ENCODE results near the gene PADI2.

The PADI2 gene

GRCh38 chr1:17119076-17119772 lies at the start of gene PADI2:
TSS of gene PADI2 (minus strand) at chr1:17119451. CDS start at chr1:17119371, 80 bp downstream.
- peak; percentile 39 for DNase-seq

GRCh38 chr1:17168091-17168876 lies 49.0 kb upstream of the PADI2 start:
- DNase-seq: peak; percentile 92

DNA sequence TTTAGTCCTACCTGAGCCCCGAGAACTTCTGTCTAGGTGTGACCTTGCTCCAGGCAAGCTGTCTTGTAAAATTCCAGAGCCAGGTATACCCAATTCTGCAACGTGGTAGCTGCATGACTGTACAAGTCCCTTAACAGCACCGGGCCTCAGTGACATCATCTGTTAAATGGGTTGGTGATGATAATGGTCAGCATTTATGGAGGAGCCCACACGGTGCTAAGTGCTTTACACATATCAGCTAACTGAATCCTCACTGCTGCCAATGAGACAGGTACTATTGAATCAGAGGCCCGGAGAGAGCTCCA lies 48.5 kb upstream of the PADI2 start:
- DNase-seq: no peak

- DNase-seq: peak; percentile 25
These were observed 48.0 kb upstream of the PADI2 start for GRCh38 chr1:17167041-17167785.

DNA sequence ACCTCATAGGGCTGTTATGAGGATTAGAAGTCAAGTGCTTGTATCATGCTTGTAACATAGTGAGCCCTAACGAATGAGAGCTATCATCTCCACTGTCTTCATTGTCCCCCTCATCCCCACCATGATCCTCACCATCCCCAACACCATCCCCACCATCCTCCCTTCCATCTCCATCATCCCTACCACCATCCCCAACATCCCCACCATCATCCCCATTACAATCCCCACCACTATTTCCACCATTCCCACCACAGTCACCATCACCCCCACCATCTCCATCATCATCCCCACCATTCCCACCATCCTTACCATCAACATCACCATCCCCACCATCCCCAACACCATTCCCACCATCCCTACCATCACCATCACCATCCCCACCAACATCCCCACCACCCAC lies 46.6 kb upstream of the PADI2 start:
- DNase-seq: no peak

DNA sequence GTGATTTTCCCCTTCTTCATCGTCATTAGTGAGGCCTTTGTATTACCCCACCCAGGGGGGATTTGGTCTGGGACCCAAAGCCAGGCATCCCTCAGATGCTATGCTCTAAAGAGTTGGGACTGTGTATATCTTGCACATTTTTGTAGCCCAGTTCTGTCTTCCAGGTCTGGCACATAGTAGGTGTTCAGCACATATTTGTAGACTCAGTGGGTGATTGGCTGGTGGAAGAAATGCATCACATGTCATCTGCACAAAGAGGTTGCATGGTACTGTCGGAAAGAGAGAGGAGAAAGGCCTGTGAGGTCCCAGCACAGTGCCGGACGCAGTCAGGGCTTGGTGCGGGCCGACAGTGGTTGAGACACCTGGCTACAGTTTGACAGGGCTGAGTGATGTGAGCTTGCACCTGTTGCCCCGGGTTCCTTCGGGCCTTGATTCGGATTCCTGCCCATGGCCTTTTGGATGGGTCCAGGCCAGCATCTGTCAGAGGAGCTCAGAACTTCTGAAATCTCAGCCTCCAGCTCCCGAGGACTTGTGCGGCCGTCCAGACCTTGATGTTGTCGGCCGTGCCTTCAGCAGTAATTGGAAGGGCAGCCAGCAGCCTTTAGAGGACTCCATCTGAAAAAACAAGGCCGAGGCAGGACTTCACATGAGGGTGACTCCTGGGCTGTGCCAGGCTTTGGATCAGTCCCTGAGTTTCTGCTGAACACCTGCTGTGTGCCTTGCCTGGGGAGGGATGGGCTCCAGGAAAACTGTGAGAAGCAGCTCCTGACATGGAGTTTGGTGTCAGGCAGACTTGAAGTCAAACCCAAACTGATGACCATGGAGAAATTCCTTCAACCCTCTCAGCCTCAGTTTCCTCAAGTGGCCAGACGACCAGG lies 44.8 kb upstream of the PADI2 start:
- DNase-seq: no peak

DNA sequence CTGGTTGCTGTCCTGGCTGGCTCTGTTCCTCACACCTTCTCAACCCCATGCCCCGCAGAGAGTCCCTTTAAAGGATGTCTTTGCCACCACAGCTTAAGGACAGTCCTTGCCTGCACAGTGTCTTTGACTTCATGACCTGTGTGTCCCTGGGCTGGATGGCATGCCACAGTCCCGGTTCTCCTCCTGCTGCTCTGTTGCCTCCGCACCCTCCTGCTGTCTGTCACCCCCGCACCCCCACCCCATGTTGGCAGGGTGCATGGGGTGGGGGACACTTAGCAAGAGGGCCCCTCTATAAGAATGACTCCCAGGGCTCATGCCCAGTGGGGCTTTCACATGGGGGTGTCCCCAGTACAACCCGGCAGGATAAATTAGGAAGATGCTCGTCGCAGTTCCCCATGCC lies 44.1 kb upstream of the PADI2 start:
- DNase-seq: no peak

GRCh38 chr1:17162941-17163340 lies 43.7 kb upstream of the PADI2 start:
- DNase-seq: no peak

- DNase-seq: no peak
These were observed 42.9 kb upstream of the PADI2 start for GRCh38 chr1:17161926-17162800.

GRCh38 chr1:17161137-17161740 lies 42.0 kb upstream of the PADI2 start:
- DNase-seq: no peak

DNA sequence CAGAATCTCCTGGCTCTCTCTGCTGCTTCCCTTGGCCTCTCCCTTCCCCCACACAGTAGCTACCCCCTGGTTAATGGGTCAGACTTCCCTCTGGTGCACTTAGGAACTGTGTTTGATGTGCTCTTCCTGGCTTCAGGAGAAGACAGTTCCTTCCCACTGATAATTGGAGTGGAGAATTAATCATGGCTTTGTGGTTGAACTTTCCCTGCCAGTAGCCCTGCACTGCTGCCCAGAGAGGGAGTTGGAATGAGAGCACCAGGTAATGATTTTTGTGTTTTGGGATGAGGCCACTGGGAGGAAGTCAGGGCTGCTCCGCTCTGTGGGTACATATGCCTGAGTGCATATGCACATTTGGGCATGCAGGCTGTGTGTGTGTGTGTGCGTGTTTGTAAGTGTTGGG lies 39.7 kb upstream of the PADI2 start:
- no peak for DNase-seq

- no peak for DNase-seq
These were observed 36.9 kb upstream of the PADI2 start for GRCh38 chr1:17156108-17156507.

- no peak for DNase-seq
These were observed 36.1 kb upstream of the PADI2 start for GRCh38 chr1:17155257-17155920.

DNA sequence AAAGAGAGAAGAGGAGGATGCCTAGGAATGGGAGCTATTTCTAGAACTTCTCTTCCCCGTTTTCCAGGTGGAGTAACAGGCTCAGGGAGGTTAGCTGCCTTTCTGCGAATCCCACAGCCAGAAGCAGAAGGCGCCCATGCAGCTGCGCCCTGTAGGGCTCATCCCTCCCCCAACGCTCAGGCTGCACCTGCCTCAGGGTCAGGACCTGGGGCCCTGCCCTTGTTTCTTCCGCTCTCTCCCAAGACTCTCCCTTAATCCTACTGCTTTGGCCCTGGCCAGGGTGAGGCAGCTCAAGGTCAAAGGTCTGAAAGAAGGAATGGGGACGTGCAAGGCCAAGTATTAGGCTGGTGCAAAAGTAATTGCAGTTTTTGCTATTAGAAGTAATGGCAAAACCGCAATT lies 30.5 kb upstream of the PADI2 start:
- DNase-seq: no peak

DNA sequence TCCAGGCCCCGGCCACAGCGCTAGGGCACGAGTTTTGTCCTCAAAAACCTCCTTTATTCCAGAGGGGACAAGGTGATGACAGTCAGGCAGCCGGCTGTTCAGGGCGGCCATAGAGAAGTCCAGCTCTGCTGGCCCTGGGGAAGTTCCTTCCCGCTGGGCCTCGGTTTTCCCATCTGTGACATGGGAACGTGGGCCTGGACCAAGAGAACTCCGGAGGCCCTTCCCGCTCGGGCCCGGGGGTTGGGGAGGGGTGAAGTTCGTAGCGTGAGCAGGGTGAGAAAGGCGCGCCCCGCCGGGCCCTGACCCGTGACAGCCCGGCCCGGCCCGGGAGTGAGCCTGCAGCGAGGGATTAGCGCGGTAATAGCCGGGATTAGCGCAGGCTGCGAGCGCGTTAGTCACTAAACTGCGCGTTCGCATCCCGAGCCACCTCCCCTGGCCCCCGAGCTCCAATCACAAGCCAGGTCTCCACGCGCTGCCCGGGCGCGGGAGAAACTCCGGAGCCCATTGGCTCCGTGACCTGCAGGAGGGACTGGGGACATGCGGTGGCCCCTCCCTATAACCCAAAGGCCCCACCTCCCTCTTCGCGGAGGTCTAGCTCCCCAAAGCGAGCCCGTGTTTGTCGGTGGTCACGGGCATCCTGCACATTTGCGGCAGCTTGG lies 29.8 kb upstream of the PADI2 start:
- peak; percentile 53 for DNase-seq

- no peak for DNase-seq
These were observed 26.4 kb upstream of the PADI2 start for GRCh38 chr1:17145648-17146047.

DNA sequence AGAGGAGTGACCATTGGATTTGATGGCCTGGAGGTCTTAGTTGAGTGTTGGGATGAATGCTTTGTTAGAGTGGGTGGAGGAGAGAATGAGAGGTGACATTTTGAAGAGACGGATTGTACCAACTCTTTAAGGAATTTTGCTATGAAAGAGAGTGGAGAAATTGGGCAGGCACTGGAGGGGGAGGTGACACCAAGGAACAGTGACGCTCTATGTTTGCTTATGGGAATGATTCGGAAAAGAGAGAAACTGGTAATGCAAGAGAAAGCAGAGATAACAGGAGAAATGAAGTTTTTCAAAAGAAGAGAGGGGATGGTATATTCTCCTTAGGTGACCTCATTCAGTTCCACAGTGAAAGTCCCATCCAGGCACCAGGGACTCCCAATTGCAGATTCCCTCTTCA lies 24.5 kb upstream of the PADI2 start:
- no peak for DNase-seq

DNA sequence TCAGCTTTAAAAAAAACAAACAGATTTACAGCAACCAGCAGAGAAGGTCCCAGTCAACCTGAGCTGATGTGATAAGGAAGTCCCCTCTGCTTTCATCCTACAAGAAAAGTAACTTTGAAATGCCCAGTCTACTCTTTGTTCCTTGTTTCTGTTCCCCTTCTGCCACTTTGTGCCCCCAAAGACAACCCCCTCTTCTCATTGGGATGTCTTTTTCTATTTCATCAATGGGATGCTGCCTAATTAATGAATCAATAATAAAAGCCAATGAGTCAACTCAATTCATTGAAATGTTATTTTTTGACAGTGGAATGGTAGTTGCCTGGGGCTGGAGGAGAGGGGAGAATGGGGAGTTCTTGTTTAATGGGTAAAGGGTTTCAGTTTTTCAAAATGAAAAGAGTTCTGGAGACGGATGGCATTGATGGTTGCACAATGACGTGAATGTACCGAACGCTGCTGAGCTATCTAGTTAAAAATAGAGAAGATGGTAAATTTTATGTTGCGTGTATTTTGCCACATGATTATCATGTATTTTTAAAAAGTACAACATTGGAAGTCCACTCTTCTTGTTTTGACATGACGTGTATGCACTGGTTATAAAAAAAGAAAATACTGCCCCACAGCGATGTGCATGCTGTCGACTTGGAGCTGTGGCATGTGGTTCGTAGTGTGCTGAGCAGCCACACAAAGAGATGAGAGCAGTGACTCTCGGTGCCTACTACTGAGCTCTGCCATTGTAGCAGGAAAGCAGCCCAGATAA lies 22.4 kb upstream of the PADI2 start:
- no peak for DNase-seq

DNA sequence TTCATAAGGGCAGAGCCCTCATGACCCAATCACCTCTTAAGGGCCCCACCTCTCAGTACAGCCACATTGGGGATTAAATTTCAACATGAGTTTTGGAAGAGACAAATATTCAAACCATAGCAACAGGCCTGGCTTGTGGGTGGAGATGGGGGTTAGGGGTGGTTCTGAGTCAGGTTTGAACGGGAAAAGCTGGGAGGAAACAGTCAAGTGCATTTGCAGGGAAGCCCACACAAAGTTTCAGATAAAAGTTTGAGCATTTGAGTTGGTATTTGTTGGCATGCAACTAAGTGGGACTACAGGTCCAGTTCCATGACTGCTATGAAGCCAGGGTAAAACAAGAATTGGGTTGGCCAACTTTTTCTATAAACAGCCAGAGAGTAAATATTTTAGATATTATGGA lies 21.0 kb upstream of the PADI2 start:
- DNase-seq: no peak

- no peak for DNase-seq
These were observed 20.4 kb upstream of the PADI2 start for GRCh38 chr1:17139637-17140036.

All from fibroblast of skin of right biceps (primary cell).